ENCODE measurements around the gene C19orf38. TPM values are rescaled to one million over a fixed set of nuclear protein-coding genes. Genes with fewer than 3 reads are reported as not detected.

Gene C19orf38
- total and polyA plus RNA-seq, 8 donors = 0.31 to 1.00 (median 0.75) TPM; not detected in 1

DNA sequence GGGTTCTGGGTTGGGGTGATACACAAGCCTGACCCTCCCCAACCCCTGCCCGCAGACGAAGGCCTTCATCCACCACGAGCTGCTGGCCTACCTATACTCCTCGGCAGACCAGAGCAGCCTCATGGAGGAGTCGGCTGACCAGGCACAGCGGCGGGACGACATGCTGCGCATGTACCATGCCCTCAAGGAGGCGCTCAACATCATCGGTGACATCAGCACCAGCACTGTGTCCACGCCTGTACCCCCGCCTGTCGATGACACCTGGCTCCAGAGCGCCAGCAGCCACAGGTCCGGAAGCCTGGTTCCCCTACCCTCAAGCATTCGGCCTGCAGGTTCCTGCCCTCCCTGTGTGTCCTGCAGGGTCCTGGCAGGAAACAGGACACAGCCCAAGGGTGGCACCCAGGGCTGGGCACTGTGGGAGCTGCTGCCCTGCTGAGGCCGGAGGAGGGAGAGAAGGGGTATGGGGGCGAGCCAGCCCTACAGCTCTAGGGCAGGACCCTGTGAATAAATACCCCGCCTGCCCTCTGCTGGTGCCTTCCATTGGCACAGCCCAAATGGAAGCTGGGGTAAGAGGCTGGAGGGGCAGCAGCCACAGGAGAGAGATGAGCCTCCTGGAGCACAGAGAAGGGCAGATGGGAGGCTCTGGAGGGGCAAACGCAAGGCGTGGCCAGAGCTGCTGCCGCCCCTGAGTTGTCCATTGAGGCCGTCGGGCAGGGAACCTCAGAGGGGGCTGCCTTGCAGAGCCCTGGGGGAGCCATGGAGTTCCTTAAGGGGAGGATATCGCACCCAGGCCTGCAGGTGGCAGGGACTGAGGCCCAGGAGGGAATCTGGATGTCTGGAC, 19.0 kb upstream of the C19orf38 start:
- Histone ChIP-seq H3K36me3 (peaks cover 2 to 59% (median 12%) of the 10 kb centered on the region in 3 donors), H3K27me3 (no peaks in the 10 kb centered on the region), H3K4me1 (no peaks in the 10 kb centered on the region), H3K4me3 (no peak overlapping the region), H3K9me3 (no peaks in the 10 kb centered on the region), H3K27ac (no peak overlapping the region)
- TF ChIP-seq, protein P1, sequence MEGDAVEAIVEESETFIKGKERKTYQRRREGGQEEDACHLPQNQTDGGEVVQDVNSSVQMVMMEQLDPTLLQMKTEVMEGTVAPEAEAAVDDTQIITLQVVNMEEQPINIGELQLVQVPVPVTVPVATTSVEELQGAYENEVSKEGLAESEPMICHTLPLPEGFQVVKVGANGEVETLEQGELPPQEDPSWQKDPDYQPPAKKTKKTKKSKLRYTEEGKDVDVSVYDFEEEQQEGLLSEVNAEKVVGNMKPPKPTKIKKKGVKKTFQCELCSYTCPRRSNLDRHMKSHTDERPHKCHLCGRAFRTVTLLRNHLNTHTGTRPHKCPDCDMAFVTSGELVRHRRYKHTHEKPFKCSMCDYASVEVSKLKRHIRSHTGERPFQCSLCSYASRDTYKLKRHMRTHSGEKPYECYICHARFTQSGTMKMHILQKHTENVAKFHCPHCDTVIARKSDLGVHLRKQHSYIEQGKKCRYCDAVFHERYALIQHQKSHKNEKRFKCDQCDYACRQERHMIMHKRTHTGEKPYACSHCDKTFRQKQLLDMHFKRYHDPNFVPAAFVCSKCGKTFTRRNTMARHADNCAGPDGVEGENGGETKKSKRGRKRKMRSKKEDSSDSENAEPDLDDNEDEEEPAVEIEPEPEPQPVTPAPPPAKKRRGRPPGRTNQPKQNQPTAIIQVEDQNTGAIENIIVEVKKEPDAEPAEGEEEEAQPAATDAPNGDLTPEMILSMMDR (IDR thresholded peaks at IDR 0.05) = no peak
- no peak for FAIRE-seq
- 92 to 93% methylated on average over 25 to 26 of the region's 26 CpGs for WGBS, 2 donors
- intact Hi-C loops (cut with DNase I) = no loop called here
- DNase-seq = peak in 1 of 6 donors; percentile 72
- ATAC-seq = peak in 2 of 4 donors; percentile 4

DNA sequence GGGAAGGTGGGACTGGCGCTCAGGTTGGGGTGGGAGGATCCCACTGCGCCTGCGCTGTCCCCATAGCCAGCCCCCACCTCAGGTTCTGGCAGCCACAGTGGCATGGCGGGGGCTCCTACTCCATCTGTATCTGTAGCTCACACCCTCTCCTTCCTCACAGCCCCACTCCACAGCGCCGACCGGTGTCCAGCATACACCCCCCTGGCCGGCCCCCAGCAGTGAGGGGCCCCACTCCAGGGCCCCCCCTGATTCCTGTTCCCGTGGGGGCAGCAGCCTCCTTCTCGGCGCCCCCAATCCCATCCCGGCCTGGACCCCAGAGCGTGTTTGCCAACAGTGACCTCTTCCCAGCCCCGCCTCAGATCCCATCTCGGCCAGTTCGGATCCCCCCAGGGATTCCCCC, 18.2 kb upstream of the C19orf38 start:
- no peak for FAIRE-seq
- H3K9me3 ChIP-seq = no peaks in the 10 kb centered on the region
- WGBS, 2 donors = 90 to 92% methylated on average over 13 to 16 of the region's 16 CpGs
- intact Hi-C loops (cut with DNase I) = loop anchor here in 1 of 3 donors (10.0 kb wide), 1 partner anchor 115 kb away; the partner anchor contains the start of gene DNM2
- no peaks in the 10 kb centered on the region for H3K4me1 ChIP-seq
- no peak overlapping the region for H3K27ac ChIP-seq
- no peak overlapping the region for H3K4me3 ChIP-seq
- ATAC-seq = no peak
- H3K27me3 ChIP-seq = no peaks in the 10 kb centered on the region
- DNase-seq = peak in 1 of 6 donors; percentile 69
- peaks cover 2 to 52% (median 6%) of the 10 kb centered on the region in 3 donors for H3K36me3 ChIP-seq
- TF ChIP-seq, protein P1 (IDR thresholded peaks at IDR 0.05) = no peak

DNA sequence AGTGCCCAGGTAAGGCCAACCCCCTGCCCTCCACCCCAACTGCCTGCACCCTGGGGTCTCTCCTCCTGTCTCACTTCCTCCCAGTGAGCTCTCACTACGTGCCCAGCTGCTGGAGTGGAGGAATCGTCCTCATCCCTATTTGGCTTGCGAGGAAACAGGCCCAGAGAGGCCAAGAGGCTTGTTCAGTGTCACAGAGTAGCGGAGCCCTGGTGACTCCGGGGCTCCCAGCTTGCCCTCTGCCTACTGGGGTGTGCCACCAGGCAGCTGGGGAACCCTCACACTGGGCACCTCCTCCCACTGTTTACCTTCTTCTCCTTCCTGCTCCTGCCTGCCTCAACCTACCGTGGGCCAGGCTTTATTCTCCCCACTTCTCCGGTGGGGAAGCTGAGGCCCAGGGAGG, 17.8 kb upstream of the C19orf38 start:
- intact Hi-C loops (cut with DNase I) = loop anchor here in 1 of 3 donors (10.0 kb wide), 1 partner anchor 116 kb away; the partner anchor contains the start of gene DNM2
- DNase-seq = peak in 1 of 6 donors; percentile 58
- ATAC-seq = no peak
- 84 to 85% methylated on average over 7 of the region's 7 CpGs for WGBS, 2 donors
- peaks cover 2 to 48% (median 2%) of the 10 kb centered on the region in 3 donors for H3K36me3 ChIP-seq
- no peak for FAIRE-seq
- H3K9me3 ChIP-seq = no peaks in the 10 kb centered on the region
- TF ChIP-seq, protein P1 (IDR thresholded peaks at IDR 0.05) = no peak
- H3K27me3 ChIP-seq = no peaks in the 10 kb centered on the region
- H3K4me3 ChIP-seq = no peak overlapping the region
- no peak overlapping the region for H3K27ac ChIP-seq
- no peaks in the 10 kb centered on the region for H3K4me1 ChIP-seq

DNA sequence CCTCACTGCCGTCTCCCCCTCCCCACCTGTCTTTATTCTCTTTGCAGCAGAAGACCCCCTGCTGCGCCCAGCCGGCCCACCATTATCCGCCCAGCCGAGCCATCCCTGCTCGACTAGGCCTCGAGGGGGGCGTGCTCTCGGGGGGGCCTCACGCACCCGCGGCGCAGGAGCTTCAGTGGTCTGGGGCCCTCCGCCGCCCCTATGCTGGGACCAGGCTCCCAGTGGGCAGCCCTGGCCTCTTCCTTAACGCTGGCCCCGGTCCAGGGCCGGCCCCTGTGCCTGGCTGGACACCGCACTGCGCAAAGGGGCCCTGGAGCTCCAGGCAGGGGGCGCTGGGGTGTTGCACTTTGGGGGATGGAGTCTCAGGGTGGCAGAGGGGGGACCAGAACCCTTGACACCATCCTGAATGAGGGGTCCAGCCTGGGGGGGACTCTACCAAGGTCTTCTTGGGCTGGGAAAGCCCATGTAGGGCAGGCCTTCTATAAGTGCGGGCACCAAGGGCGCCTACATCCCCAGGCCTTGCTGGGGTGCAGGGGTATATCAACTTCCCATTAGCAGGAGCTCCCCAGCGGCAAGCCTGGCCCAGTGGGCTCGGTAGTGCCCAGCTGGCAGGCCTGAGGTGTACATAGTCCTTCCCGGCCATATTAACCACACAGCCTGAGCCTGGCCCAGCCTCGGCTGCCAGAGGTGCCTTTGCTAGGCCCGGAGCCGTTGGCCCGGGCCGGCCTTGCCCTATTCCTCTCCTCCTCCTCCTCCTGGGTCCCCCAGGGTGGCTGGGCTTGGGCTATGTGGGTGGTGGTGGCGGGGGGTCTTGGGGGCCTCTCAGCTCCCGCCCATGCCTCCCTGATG, 17.1 kb upstream of the C19orf38 start:
- no peak for FAIRE-seq
- no peak for ATAC-seq
- DNase-seq = peak in 1 of 6 donors; percentile 76
- Histone ChIP-seq H3K4me1 (no peaks in the 10 kb centered on the region), H3K27ac (no peak overlapping the region), H3K27me3 (no peaks in the 10 kb centered on the region), H3K36me3 (peaks cover 0 to 40% (median 2%) of the 10 kb centered on the region in 3 donors), H3K9me3 (no peaks in the 10 kb centered on the region), H3K4me3 (no peak overlapping the region)
- intact Hi-C loops (cut with DNase I) = loop anchor here in 1 of 3 donors (10.0 kb wide), 1 partner anchor 116 kb away; the partner anchor contains the start of gene DNM2
- 84 to 89% methylated on average over 31 to 33 of the region's 33 CpGs for WGBS, 2 donors
- TF ChIP-seq, protein P1 (IDR thresholded peaks at IDR 0.05) = no peak
